K562 (cell line): Measurements from ENCODE around the gene SLC43A2. TPM values are rescaled to one million over a fixed set of nuclear protein-coding genes. Genes with fewer than 3 reads are reported as not detected.

Experiments
- CREM ChIP-seq: IDR thresholded peaks from 2 replicates; pipeline ENCODE4 v1.6.1; 2014; ENCODE audit warnings: antibody characterized with exemption, low read depth
- DLX4 ChIP-seq: fragments of 250-450 bp; sonication (Bioruptor Pico); IDR thresholded peaks from 2 replicates; pipeline ENCODE4 v1.6.1; 2021; ENCODE audit warnings: mild to moderate bottlenecking
- EP300 ChIP-seq: IDR thresholded peaks from 2 replicates; pipeline ENCODE4 v1.6.1; 2012; ENCODE audit warnings: low read length, improper control_type of control experiment
- FOS ChIP-seq: IDR thresholded peaks from 3 replicates; pipeline ENCODE4 v1.6.1; 2011; ENCODE audit not compliant: insufficient read length; ENCODE audit errors: extremely low read depth
- GTF2E2 ChIP-seq: fragments of 200-800 bp; sonication (Bioruptor generic); IDR thresholded peaks from 2 replicates; pipeline ENCODE4 v1.6.1; 2016; ENCODE audit warnings: missing genetic modification characterization, missing compliant biosample characterization
- HMG20A ChIP-seq: fragments of 450-650 bp; formaldehyde crosslinking; conservative IDR thresholded peaks from 2 replicates; pipeline ENCODE4 v1.4.0; 2020; ENCODE audit warnings: mild to moderate bottlenecking, mixed read lengths
- HNRNPL ChIP-seq: fragments of 200-400 bp; formaldehyde crosslinking; IDR thresholded peaks from 2 replicates; pipeline ENCODE4 v1.6.1; 2017; ENCODE audit warnings: low read depth, mild to moderate bottlenecking, low read length
- MNT ChIP-seq, 2 experiments: fragments of 450-650 bp; conservative IDR thresholded peaks; 2 replicates each; pipeline ENCODE4 v1.6.1; 2017; ENCODE audit warnings: mild to moderate bottlenecking in 2 of 2, moderate library complexity in 2 of 2
- PML ChIP-seq: IDR thresholded peaks from 2 replicates; pipeline ENCODE4 v1.6.1; 2012; ENCODE audit warnings: low read length, inconsistent platforms
- SIX5 ChIP-seq, 2 experiments: IDR thresholded peaks; 2 replicates each; pipeline ENCODE4 v1.6.1; 2011; ENCODE audit warnings: low read length in 2 of 2, borderline replicate concordance in 1 of 2, low read depth in 1 of 2, mild to moderate bottlenecking in 1 of 2, moderate library complexity in 1 of 2; ENCODE audit not compliant: insufficient read depth in 1 of 2
- SNIP1 ChIP-seq: fragments of 450-650 bp; IDR thresholded peaks from 2 replicates; pipeline ENCODE4 v1.7.1; 2017; ENCODE audit warnings: low read depth, mild to moderate bottlenecking
- TFAP4 ChIP-seq: sonication (generic); formaldehyde crosslinking; IDR thresholded peaks from 2 replicates; pipeline ENCODE4 v1.8.0; 2022; ENCODE audit warnings: missing genetic modification reagents, mild to moderate bottlenecking, moderate library complexity, borderline replicate concordance
- ZBTB26 ChIP-seq: fragments of 450-650 bp; formaldehyde crosslinking; IDR thresholded peaks from 2 replicates; pipeline ENCODE4 v1.4.0; 2022; ENCODE audit warnings: missing genetic modification characterization
- ZNF184 ChIP-seq: sonication (generic); formaldehyde crosslinking; IDR thresholded peaks from 2 replicates; pipeline ENCODE4 v1.5.0; 2020; ENCODE audit warnings: missing genetic modification reagents
- ZNF41 ChIP-seq: fragments of 250-450 bp; sonication (Bioruptor Pico); conservative IDR thresholded peaks from 2 replicates; pipeline ENCODE4 v1.4.0; 2020; ENCODE audit warnings: mild to moderate bottlenecking
- polyA plus RNA-seq, 8 experiments: library from polyadenylated mRNA; depleted of rRNA in 4 of 8; stranded (reverse) in 5 of 8; unstranded in 3 of 8; fragments of >200 nt; fragmentation: Nextera tagmentation in 2 of 8; fragmentation: Illumina TruSeq in 1 of 8; extraction: Ambion mirVana in 2 of 8; extraction: Trizol in 1 of 8; gene quantifications; 2 replicates each; pipeline versions ENCODE4 v1.2.1 to v1.2.3, GENCODE V29; 2011 to 2014; ENCODE audit warnings: inconsistent platforms in 1 of 8, missing spikeins in 1 of 8
- total RNA-seq, 7 experiments: library from RNA; depleted of rRNA in 6 of 7; stranded (reverse); fragments of >200 nt in 6 of 7; fragmentation: Illumina TruSeq in 2 of 7; extraction: Trizol in 2 of 7; gene quantifications; 2 replicates each; pipeline versions ENCODE4 v1.2.1 to v1.2.3, GENCODE V29; 2011 to 2021; ENCODE audit warnings: low replicate concordance in 1 of 7

The SLC43A2 gene
- total and polyA plus RNA-seq, 9 of the 15 experiments (the other 6 are each of a cell fraction or from before 2014, with no cell fraction given): 0.03 to 10.2 (median 3.6) TPM

GRCh38 chr17:1649844-1650501 is 21.3 kb upstream of the SLC43A2 start, which contains the start of gene RILP (continued):
- TF ChIP-seq TFAP4 (CRISPR knock-in tag) (peak; percentile 76), DLX4 (no peak), SIX5 (IDR thresholded peaks at IDR 0.05; ENCODE audit: borderline replicate concordance in 1 of 2, insufficient read depth in 1 of 2, low read depth in 1 of 2, low read length in 2 of 2) (no peak), GTF2E2 (no peak), ZNF184 (CRISPR knock-in tag) (no peak), CREM (peak; percentile 64; the same call in 1 of the 2 replicates), ZNF41 (0 out of 2 replicates have a peak, but pooled peaks have one; percentile 41), SNIP1 (no peak), HNRNPL (no peak), MNT (conservative IDR thresholded peaks at IDR 0.05) (peak in 1 of 2 experiments; percentile 58), HMG20A (CRISPR knock-in tag) (no peak), ZBTB26 (CRISPR knock-in tag) (no peak), PML (peak; percentile 61), FOS (no peak), EP300 (peak; percentile 89)
